Activated CD4-positive, alpha-beta T cell treated with anti-CD3 and anti-CD28 coated beads for 36 hours (primary cell): ENCODE data around the gene CHSY1. TPM values are rescaled to one million over a fixed set of nuclear protein-coding genes. Genes with fewer than 3 reads are reported as not detected.

Experiments
- ATAC-seq: fragments of 200-7000 bp; cut with Tn5 transposase; one replicate; pipeline ENCODE4 v1.10.0; 2021; ENCODE audit warnings: mild to moderate bottlenecking, moderate library complexity
- CTCF ChIA-PET: fragments of 350-600 bp; sonication (Branson Sonifier 250); formaldehyde crosslinking; loops from one replicate; lab custom pipeline; 2021; ENCODE audit warnings: antibody characterized with exemption; lab: Charles Lee
- POLR2A ChIA-PET: fragments of 350-600 bp; sonication (Branson Sonifier 250); formaldehyde crosslinking; loops from one replicate; lab custom pipeline; 2021; ENCODE audit warnings: antibody characterized with exemption, inconsistent platforms; lab: Charles Lee
- DNase-seq: peaks from one replicate; pipeline ENCODE4 v3.0.0-alpha.2; 2020
- H3K27ac Mint-ChIP-seq: one replicate; pipeline ENCODE4 v1.8.0; 2021; ENCODE audit warnings: mixed read lengths
- H3K27me3 Mint-ChIP-seq: one replicate; pipeline ENCODE4 v1.8.0; 2021; ENCODE audit warnings: mixed read lengths
- H3K36me3 Mint-ChIP-seq: one replicate; pipeline ENCODE4 v1.8.0; 2021; ENCODE audit warnings: low read depth, mixed read lengths
- H3K4me1 Mint-ChIP-seq: one replicate; pipeline ENCODE4 v1.8.0; 2021; ENCODE audit warnings: mixed read lengths
- H3K4me3 Mint-ChIP-seq: one replicate; pipeline ENCODE4 v1.8.0; 2021; ENCODE audit warnings: mild to moderate bottlenecking, moderate library complexity, mixed read lengths
- H3K9me3 Mint-ChIP-seq: one replicate; pipeline ENCODE4 v1.8.0; 2021; ENCODE audit warnings: low read depth, mixed read lengths
- intact Hi-C, 2 experiments: fragments of 100-400 bp; cut with DNase I in 1 of 2; cut with micrococcal nuclease in 1 of 2; formaldehyde crosslinking; loops; one replicate each; pipeline versions ENCODE4 v1.14.2 to v1.15.1; 2022 to 2024; cut with DNase I, micrococcal nuclease
- total RNA-seq, 2 experiments: library from RNA; stranded (reverse); gene quantifications; one replicate each; pipeline ENCODE4 v1.2.3, GENCODE V29; 2021

The CHSY1 gene
- total RNA-seq, 2 experiments from 2014 or later: 31.5 to 36.1 TPM

GRCh38 chr15:101151288-101151687, 100.6 kb downstream of the CHSY1 start:
- no peak overlapping the region for H3K27ac Mint-ChIP-seq
- H3K4me3 Mint-ChIP-seq: no peak overlapping the region
- intact Hi-C loops: no loop called here
- no peaks in the 10 kb centered on the region for H3K9me3 Mint-ChIP-seq
- ChIA-PET CTCF (interaction anchor here (1.6 kb wide), 1 partner anchor 9 kb away, joined by 3 read pairs; no protein-coding TSS in a partner anchor), POLR2A (no interaction called here)
- DNase-seq (no peak), ATAC-seq (no peak)
- H3K4me1 Mint-ChIP-seq: peaks cover 5% of the 10 kb centered on the region
- H3K36me3 Mint-ChIP-seq: no peaks in the 10 kb centered on the region
- peaks cover 2% of the 10 kb centered on the region for H3K27me3 Mint-ChIP-seq

GRCh38 chr15:101150723-101151040, 101.2 kb downstream of the CHSY1 start:
- ATAC-seq (no peak), DNase-seq (no peak)
- H3K27ac Mint-ChIP-seq: no peak overlapping the region
- H3K4me1 Mint-ChIP-seq: peaks cover 5% of the 10 kb centered on the region
- intact Hi-C loops: no loop called here
- CTCF ChIA-PET: interaction anchor here (0.7 to 1.6 kb wide), 4 partner anchors 10 to 179 kb away, joined by 3 to 4 read pairs (median 3); no protein-coding TSS in a partner anchor
- no peaks in the 10 kb centered on the region for H3K9me3 Mint-ChIP-seq
- no peak overlapping the region for H3K4me3 Mint-ChIP-seq
- POLR2A ChIA-PET: no interaction called here
- H3K36me3 Mint-ChIP-seq: no peaks in the 10 kb centered on the region
- peaks cover 3% of the 10 kb centered on the region for H3K27me3 Mint-ChIP-seq

GRCh38 chr15:101149864-101150722, 101.8 kb downstream of the CHSY1 start:
- Mint-ChIP-seq H3K9me3 (no peaks in the 10 kb centered on the region), H3K27me3 (peaks cover 3% of the 10 kb centered on the region), H3K4me3 (no peak overlapping the region), H3K27ac (no peak overlapping the region), H3K4me1 (peaks cover 5% of the 10 kb centered on the region), H3K36me3 (no peaks in the 10 kb centered on the region)
- ChIA-PET CTCF (interaction anchor here (0.7 to 1.6 kb wide), 4 partner anchors 10 to 179 kb away, joined by 3 to 4 read pairs (median 3); no protein-coding TSS in a partner anchor), POLR2A (interaction anchor here (0.6 kb wide), 1 partner anchor 23 kb away, joined by 3 read pairs; no protein-coding TSS in a partner anchor)
- no peak for ATAC-seq
- intact Hi-C loops: no loop called here
- no peak for DNase-seq

- H3K27me3 Mint-ChIP-seq: peaks cover 6% of the 10 kb centered on the region
- no peak for ATAC-seq
- ChIA-PET CTCF (interaction anchor here (1.5 kb wide), 1 partner anchor 141 kb away, joined by 4 read pairs; no protein-coding TSS in a partner anchor), POLR2A (no interaction called here)
- no peak overlapping the region for H3K27ac Mint-ChIP-seq
- intact Hi-C loops: no loop called here
- H3K4me1 Mint-ChIP-seq: peaks cover 5% of the 10 kb centered on the region
- H3K36me3 Mint-ChIP-seq: no peaks in the 10 kb centered on the region
- no peak for DNase-seq
- no peaks in the 10 kb centered on the region for H3K9me3 Mint-ChIP-seq
- H3K4me3 Mint-ChIP-seq: no peak overlapping the region
Observed at GRCh38 chr15:101148881-101149664, 102.8 kb downstream of the CHSY1 start.

- H3K36me3 Mint-ChIP-seq: no peaks in the 10 kb centered on the region
- H3K4me1 Mint-ChIP-seq: peaks cover 5% of the 10 kb centered on the region
- no peak overlapping the region for H3K27ac Mint-ChIP-seq
- no peaks in the 10 kb centered on the region for H3K9me3 Mint-ChIP-seq
- H3K4me3 Mint-ChIP-seq: no peak overlapping the region
- intact Hi-C loops: no loop called here
- CTCF ChIA-PET: interaction anchor here (0.6 to 1.0 kb wide), 2 partner anchors 36 to 106 kb away, joined by 3 to 5 read pairs; no protein-coding TSS in a partner anchor
- POLR2A ChIA-PET: no interaction called here
- H3K27me3 Mint-ChIP-seq: peaks cover 6% of the 10 kb centered on the region
- no peak for DNase-seq
- no peak for ATAC-seq
Observed at GRCh38 chr15:101148166-101148880, 103.5 kb downstream of the CHSY1 start.

GRCh38 chr15:101147181-101147580, 104.7 kb downstream of the CHSY1 start:
- no peak for ATAC-seq
- CTCF ChIA-PET: interaction anchor here (1.0 kb wide), 1 partner anchor 107 kb away, joined by 5 read pairs; no protein-coding TSS in a partner anchor
- POLR2A ChIA-PET: no interaction called here

GRCh38 chr15:101146118-101146702, 105.6 kb downstream of the CHSY1 start:
- Mint-ChIP-seq H3K4me3 (no peak overlapping the region), H3K4me1 (peaks cover 2% of the 10 kb centered on the region), H3K9me3 (no peaks in the 10 kb centered on the region), H3K36me3 (no peaks in the 10 kb centered on the region), H3K27me3 (peaks cover 6% of the 10 kb centered on the region), H3K27ac (no peak overlapping the region)
- DNase-seq (no peak), ATAC-seq (no peak)
- intact Hi-C loops: no loop called here
- ChIA-PET POLR2A (no interaction called here), CTCF (interaction anchor here (0.8 kb wide), 3 partner anchors 22 to 138 kb away, joined by 3 read pairs; no protein-coding TSS in a partner anchor)

More at GRCh38 chr15:101147181-101147580, 104.7 kb downstream of the CHSY1 start:
- no peak overlapping the region for H3K27ac Mint-ChIP-seq
- peaks cover 6% of the 10 kb centered on the region for H3K27me3 Mint-ChIP-seq
- H3K36me3 Mint-ChIP-seq: no peaks in the 10 kb centered on the region
- peaks cover 5% of the 10 kb centered on the region for H3K4me1 Mint-ChIP-seq
- intact Hi-C loops: no loop called here
- no peaks in the 10 kb centered on the region for H3K9me3 Mint-ChIP-seq
- H3K4me3 Mint-ChIP-seq: no peak overlapping the region
- DNase-seq: no peak

- no peaks in the 10 kb centered on the region for H3K4me1 Mint-ChIP-seq
- no peak overlapping the region for H3K4me3 Mint-ChIP-seq
- ChIA-PET CTCF (no interaction called here), POLR2A (no interaction called here)
- peaks cover 6% of the 10 kb centered on the region for H3K27me3 Mint-ChIP-seq
- H3K27ac Mint-ChIP-seq: no peak overlapping the region
- intact Hi-C loops: no loop called here
- ATAC-seq (no peak), DNase-seq (no peak)
- H3K9me3 Mint-ChIP-seq: no peaks in the 10 kb centered on the region
- H3K36me3 Mint-ChIP-seq: no peaks in the 10 kb centered on the region
Observed at GRCh38 chr15:101145362-101145761, 106.5 kb downstream of the CHSY1 start.

- Mint-ChIP-seq H3K4me1 (no peaks in the 10 kb centered on the region), H3K27ac (no peak overlapping the region), H3K4me3 (no peak overlapping the region), H3K9me3 (no peaks in the 10 kb centered on the region), H3K27me3 (peaks cover 6% of the 10 kb centered on the region), H3K36me3 (no peaks in the 10 kb centered on the region)
- ChIA-PET POLR2A (no interaction called here), CTCF (interaction anchor here (0.6 kb wide), 1 partner anchor 38 kb away, joined by 3 read pairs; no protein-coding TSS in a partner anchor)
- intact Hi-C loops: no loop called here
- no peak for ATAC-seq
- DNase-seq: no peak
Observed at GRCh38 chr15:101143321-101143720, 108.5 kb downstream of the CHSY1 start.

GRCh38 chr15:101142711-101143110, 109.1 kb downstream of the CHSY1 start:
- ATAC-seq (no peak), DNase-seq (no peak)
- Mint-ChIP-seq H3K4me3 (no peak overlapping the region), H3K27ac (no peak overlapping the region), H3K9me3 (no peaks in the 10 kb centered on the region), H3K27me3 (peaks cover 6% of the 10 kb centered on the region), H3K4me1 (no peaks in the 10 kb centered on the region), H3K36me3 (no peaks in the 10 kb centered on the region)
- intact Hi-C loops: no loop called here
- ChIA-PET CTCF (interaction anchor here (0.7 kb wide), 1 partner anchor 39 kb away, joined by 3 read pairs; no protein-coding TSS in a partner anchor), POLR2A (no interaction called here)
